SK-N-SH (cell line): ENCODE results near the gene TBC1D16.

ENCODE experiments used
- POLR2AphosphoS5 ChIP-seq: IDR thresholded peaks from 2 replicates; pipeline ENCODE4 v1.6.1; 2012; ENCODE audit warnings: low read depth, low read length
- RXRA ChIP-seq: IDR thresholded peaks from 2 replicates; pipeline ENCODE4 v1.4.0; 2012; ENCODE audit warnings: low read depth, mild to moderate bottlenecking, borderline replicate concordance
- SMC3 ChIP-seq: IDR thresholded peaks from 2 replicates; pipeline ENCODE4 v1.6.1; 2012; ENCODE audit warnings: low read depth, low read length, improper control_type of control experiment
- YY1 ChIP-seq: IDR thresholded peaks from 2 replicates; pipeline ENCODE4 v1.4.0; 2012; ENCODE audit warnings: low read depth, mild to moderate bottlenecking
- TF ChIP-seq, protein P1 (sequence below): fragments of 200-600 bp; sonication (generic); IDR thresholded peaks from 2 replicates; pipeline ENCODE4 v1.6.1; 2017; ENCODE audit warnings: antibody characterized with exemption, mild to moderate bottlenecking, moderate library complexity

DNA sequence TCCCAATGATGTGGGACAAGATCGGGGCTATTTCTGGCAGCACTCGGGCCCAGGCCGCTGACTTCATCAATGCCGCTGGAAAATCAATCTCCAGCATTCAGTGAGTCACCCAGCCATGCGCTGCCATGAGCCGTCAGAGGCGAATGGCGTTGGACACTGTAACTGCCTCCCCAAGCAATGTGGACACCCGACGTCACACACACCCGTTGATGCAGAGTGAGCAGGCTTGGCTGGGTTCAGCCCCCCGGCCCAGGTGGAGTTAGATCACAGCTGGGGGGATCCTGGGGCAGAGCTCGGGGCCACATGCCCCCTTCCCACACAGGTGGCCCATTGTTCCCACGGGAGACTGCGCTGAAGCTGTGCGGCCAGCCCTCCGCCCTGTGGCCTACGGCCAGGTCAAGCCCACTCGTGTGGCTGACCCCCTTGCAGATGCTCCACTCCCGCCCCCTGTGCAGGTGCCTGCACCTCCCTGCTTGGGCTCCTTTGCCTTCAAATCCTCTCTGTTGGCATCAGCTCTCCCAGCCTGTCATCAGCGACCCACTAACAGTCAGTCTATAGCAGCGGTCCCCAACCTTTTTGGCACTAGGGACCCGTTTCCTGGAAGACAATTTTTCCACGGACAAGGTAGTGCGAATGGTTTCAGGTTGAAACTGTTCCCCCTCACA is 89.9 kb downstream of the TBC1D16 start:
- TF ChIP-seq RXRA (no peak), SMC3 (no peak), YY1 (no peak), POLR2AphosphoS5 (no peak)
- TF ChIP-seq, protein P1, sequence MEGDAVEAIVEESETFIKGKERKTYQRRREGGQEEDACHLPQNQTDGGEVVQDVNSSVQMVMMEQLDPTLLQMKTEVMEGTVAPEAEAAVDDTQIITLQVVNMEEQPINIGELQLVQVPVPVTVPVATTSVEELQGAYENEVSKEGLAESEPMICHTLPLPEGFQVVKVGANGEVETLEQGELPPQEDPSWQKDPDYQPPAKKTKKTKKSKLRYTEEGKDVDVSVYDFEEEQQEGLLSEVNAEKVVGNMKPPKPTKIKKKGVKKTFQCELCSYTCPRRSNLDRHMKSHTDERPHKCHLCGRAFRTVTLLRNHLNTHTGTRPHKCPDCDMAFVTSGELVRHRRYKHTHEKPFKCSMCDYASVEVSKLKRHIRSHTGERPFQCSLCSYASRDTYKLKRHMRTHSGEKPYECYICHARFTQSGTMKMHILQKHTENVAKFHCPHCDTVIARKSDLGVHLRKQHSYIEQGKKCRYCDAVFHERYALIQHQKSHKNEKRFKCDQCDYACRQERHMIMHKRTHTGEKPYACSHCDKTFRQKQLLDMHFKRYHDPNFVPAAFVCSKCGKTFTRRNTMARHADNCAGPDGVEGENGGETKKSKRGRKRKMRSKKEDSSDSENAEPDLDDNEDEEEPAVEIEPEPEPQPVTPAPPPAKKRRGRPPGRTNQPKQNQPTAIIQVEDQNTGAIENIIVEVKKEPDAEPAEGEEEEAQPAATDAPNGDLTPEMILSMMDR = no peak
